ENCODE results near the gene ATP5IF1. TPM values are rescaled to one million over a fixed set of nuclear protein-coding genes. Genes with fewer than 3 reads are reported as not detected.
A peak's percentile ranks its signal among the peaks of the same experiment; 100 is the strongest.

ATP5IF1 gene
- total and polyA plus RNA-seq, 2 of the 13 experiments (the other 11 are each of a cell fraction or from before 2014, with no cell fraction given), result 97.7 to 131 TPM

- TF ChIP-seq ZNF646 (CRISPR knock-in tag; IDR thresholded peaks at IDR 0.05), result no peak
- TF ChIP-seq REST (IDR thresholded peaks at IDR 0.05; ENCODE audit: borderline replicate concordance in 1 of 2, low read depth in 1 of 2, low read length in 2 of 2), result peak in 1 of 2 experiments; percentile 56; a peak in 1 of 4 replicates
- TF ChIP-seq ZBTB33 (CRISPR knock-in tag; IDR thresholded peaks at IDR 0.05), result no peak
- peak; percentile 14; the same call in 1 of the 2 replicates for TF ChIP-seq ZNF788 (CRISPR knock-in tag; IDR thresholded peaks at IDR 0.05; ENCODE audit: borderline replicate concordance)
- TF ChIP-seq THAP8 (CRISPR knock-in tag; IDR thresholded peaks at IDR 0.05; ENCODE audit: borderline replicate concordance), result no peak
- TF ChIP-seq SAFB2 (CRISPR knock-in tag; IDR thresholded peaks at IDR 0.05; ENCODE audit: borderline replicate concordance, low read depth), result 0 out of 2 replicates have a peak, but pooled peaks have one; percentile 16
- TF ChIP-seq TFE3 (CRISPR knock-in tag; IDR thresholded peaks at IDR 0.05), result peak; percentile 19; the same call in 1 of the 2 replicates
- no peak; the same call in 1 of the 2 replicates for TF ChIP-seq ZNF790 (CRISPR knock-in tag; IDR thresholded peaks at IDR 0.05; ENCODE audit: borderline replicate concordance)
- no peak for TF ChIP-seq ETV6 (CRISPR knock-in tag; conservative IDR thresholded peaks at IDR 0.05)
- TF ChIP-seq GATA4 (IDR thresholded peaks at IDR 0.05; ENCODE audit: borderline replicate concordance, low read depth), result peak; percentile 50; the same call in 1 of the 2 replicates
- TF ChIP-seq EEA1 (CRISPR knock-in tag; IDR thresholded peaks at IDR 0.05; ENCODE audit: borderline replicate concordance), result peak; percentile 73; the same call in 1 of the 2 replicates
Measured at GRCh38 chr1:28259252-28259933, 23.5 kb downstream of the ATP5IF1 start, which contains the start of gene SESN2 (continued).

All from HepG2 (cell line).